Mammary epithelial cell (primary cell): ENCODE results near the gene NOTCH2.
"Not testable (repeated sequence)": the region's sequence is repeated elsewhere in the genome, so short reads cannot be mapped to it uniquely, and the experiment has no call there.

Experiments used
- EZH2 ChIP-seq: IDR thresholded peaks from 2 replicates; pipeline ENCODE4 v1.6.1; 2012; ENCODE audit warnings: low read length, inconsistent platforms, borderline replicate concordance
- TF ChIP-seq, protein P1 (sequence below), 2 donors: IDR thresholded peaks in 1 of 2; conservative IDR thresholded peaks in 1 of 2; 2 replicates each; pipeline ENCODE4 v1.5.1; 2011 to 2012; ENCODE audit warnings: inconsistent platforms in 2 of 2, low read length in 2 of 2, mild to moderate bottlenecking in 2 of 2, control low read depth in 1 of 2, low read depth in 1 of 2; ENCODE audit not compliant: insufficient read depth in 1 of 2; ENCODE audit errors: extremely low read depth in 1 of 2

DNA sequence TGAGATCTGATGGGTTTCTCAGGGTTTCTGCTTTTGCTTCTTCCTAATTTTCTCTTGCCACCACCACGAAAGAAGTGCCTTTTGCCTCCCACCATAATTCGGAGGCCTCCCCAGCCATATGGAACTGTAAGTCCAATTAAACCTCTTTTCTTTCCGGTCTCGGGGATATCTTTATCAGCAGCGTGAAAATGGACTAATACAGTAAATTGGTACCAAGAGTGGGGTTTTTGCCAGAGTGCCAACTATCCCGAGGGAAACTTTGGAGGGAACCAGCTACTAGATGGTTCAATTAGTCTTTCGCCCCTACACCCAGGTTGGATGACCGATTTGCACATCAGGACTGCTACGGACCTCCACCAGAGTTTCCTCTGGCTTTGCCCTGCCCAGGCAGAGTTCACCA is 68.4 kb downstream of the NOTCH2 start:
- TF ChIP-seq, protein P1, sequence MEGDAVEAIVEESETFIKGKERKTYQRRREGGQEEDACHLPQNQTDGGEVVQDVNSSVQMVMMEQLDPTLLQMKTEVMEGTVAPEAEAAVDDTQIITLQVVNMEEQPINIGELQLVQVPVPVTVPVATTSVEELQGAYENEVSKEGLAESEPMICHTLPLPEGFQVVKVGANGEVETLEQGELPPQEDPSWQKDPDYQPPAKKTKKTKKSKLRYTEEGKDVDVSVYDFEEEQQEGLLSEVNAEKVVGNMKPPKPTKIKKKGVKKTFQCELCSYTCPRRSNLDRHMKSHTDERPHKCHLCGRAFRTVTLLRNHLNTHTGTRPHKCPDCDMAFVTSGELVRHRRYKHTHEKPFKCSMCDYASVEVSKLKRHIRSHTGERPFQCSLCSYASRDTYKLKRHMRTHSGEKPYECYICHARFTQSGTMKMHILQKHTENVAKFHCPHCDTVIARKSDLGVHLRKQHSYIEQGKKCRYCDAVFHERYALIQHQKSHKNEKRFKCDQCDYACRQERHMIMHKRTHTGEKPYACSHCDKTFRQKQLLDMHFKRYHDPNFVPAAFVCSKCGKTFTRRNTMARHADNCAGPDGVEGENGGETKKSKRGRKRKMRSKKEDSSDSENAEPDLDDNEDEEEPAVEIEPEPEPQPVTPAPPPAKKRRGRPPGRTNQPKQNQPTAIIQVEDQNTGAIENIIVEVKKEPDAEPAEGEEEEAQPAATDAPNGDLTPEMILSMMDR (conservative IDR thresholded peaks at IDR 0.05 in 1 of 2, IDR thresholded peaks at IDR 0.05 in 1 of 2; ENCODE audit: extremely low read depth in 1 of 2, insufficient read depth in 1 of 2, low read depth in 1 of 2, low read length in 2 of 2) = not testable (repeated sequence)
- not testable (repeated sequence) for TF ChIP-seq EZH2
